Loucy (cell line): ENCODE data around the gene RASD1.

Experiments used
- H2AFZ ChIP-seq: fragments of 200-600 bp; sonication (generic); 2 replicates; pipeline ENCODE4 v1.6.0; 2016; ENCODE audit warnings: antibody characterized with exemption, mild to moderate bottlenecking, low read length, moderate library complexity
- H3F3A ChIP-seq: fragments of 200-600 bp; 2 replicates; pipeline ENCODE4 v1.6.0; 2016; ENCODE audit warnings: antibody characterized with exemption, low read depth, mild to moderate bottlenecking
- H3K27me3 ChIP-seq: fragments of 200-600 bp; sonication (generic); 2 replicates; pipeline ENCODE4 v1.6.1; 2014; ENCODE audit warnings: low read length, mild to moderate bottlenecking; ENCODE audit not compliant: insufficient read depth, poor library complexity, severe bottlenecking
- H3K36me3 ChIP-seq: fragments of 200-600 bp; sonication (generic); 2 replicates; pipeline ENCODE4 v1.6.1; 2016; ENCODE audit warnings: low read length; ENCODE audit not compliant: insufficient read depth
- H3K4me1 ChIP-seq: fragments of 200-600 bp; sonication (generic); 2 replicates; pipeline ENCODE4 v1.5.1; 2014; ENCODE audit warnings: low read length, mild to moderate bottlenecking; ENCODE audit not compliant: insufficient read depth, poor library complexity, severe bottlenecking
- H3K4me2 ChIP-seq: fragments of 200-600 bp; sonication (generic); 2 replicates; pipeline ENCODE4 v1.6.0; 2014; ENCODE audit warnings: antibody characterized with exemption, low read length, low read depth, mild to moderate bottlenecking; ENCODE audit not compliant: poor library complexity, severe bottlenecking
- H3K4me3 ChIP-seq: fragments of 200-600 bp; sonication (generic); 2 replicates; pipeline ENCODE4 v1.5.1; 2014; ENCODE audit warnings: low read length, mild to moderate bottlenecking, mixed read lengths; ENCODE audit not compliant: poor library complexity, severe bottlenecking
- H3K79me2 ChIP-seq: fragments of 200-600 bp; sonication (generic); 2 replicates; pipeline ENCODE4 v1.6.1; 2014; ENCODE audit warnings: low read length; ENCODE audit not compliant: insufficient read depth
- H3K9ac ChIP-seq: fragments of 200-600 bp; sonication (generic); 2 replicates; pipeline ENCODE4 v1.6.0; 2014; ENCODE audit warnings: mild to moderate bottlenecking, low read depth, low read length, moderate library complexity; ENCODE audit not compliant: poor library complexity, severe bottlenecking
- H3K9me2 ChIP-seq: fragments of 200-600 bp; sonication (generic); replicated peaks from 2 replicates; pipeline ENCODE4 v1.6.1; 2016; ENCODE audit warnings: low read depth, low read length, mixed read lengths
- H3K9me3 ChIP-seq: fragments of 200-600 bp; sonication (generic); 2 replicates; pipeline ENCODE4 v1.6.1; 2014; ENCODE audit warnings: mild to moderate bottlenecking, antibody characterized with exemption, low read length, low read depth; ENCODE audit not compliant: insufficient read depth
- H4K20me1 ChIP-seq: fragments of 200-600 bp; sonication (generic); 2 replicates; pipeline ENCODE4 v1.6.0; 2014; ENCODE audit warnings: antibody characterized with exemption, low read length, mild to moderate bottlenecking; ENCODE audit not compliant: insufficient read depth, poor library complexity, severe bottlenecking
- CTCF ChIP-seq: fragments of 200-600 bp; sonication (generic); conservative IDR thresholded peaks from 2 replicates; pipeline ENCODE4 v1.5.1; 2014; ENCODE audit warnings: mild to moderate bottlenecking, antibody characterized with exemption, low read length
- EZH2phosphoT487 ChIP-seq: fragments of 200-600 bp; IDR thresholded peaks from 2 replicates; pipeline ENCODE4 v1.6.1; 2018; ENCODE audit warnings: antibody characterized with exemption, mild to moderate bottlenecking, moderate library complexity, borderline replicate concordance

The RASD1 gene

DNA sequence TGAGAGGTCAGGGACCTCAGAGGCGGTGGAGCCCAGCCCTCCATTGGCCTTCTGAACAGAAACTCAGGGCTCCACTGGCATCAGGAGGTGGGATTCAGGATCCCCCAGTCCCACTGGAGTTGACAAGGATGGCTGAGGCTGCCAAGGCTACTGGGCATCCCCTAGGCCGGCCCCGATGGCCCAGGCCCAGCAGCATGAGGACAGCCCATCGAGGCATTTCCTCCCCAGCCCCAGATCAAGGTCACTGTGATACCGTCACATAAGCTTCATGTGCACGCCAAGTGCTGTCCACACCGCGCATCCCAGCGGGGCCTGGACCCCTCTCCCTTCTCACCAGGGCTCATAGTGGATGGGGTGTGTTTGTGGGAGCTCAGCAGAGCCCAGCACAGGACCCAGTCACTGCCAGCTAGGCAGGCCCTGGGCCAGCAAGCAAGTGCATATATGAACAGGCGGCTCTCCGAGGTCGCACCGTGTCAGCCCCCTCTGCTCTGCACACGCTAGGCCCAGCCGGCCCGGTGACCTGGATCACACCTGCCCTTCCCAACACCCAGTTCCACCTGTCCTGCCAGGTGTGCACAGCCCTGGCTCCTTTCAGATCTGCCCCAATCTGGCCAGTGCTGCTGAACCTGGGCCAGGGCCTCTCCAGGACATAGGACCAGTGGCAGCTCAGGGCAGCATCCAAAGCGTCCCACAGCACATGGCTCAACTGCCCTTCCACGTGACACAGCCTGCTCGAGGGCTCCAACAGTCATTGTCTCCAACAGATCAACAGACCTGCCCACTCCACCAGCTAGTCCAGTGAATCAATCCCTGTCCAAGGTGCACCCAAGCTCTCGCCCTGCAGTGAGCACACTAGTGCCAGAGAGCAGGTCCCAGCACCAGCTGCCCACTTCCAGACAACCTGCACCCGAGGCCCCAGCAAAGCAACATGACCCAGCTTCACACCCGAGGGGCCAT, 32.8 kb upstream of the RASD1 start:
- no peaks in the 10 kb centered on the region for H3K36me3 ChIP-seq
- no peaks in the 10 kb centered on the region for H3K4me1 ChIP-seq
- no peak overlapping the region for H3K4me3 ChIP-seq
- no peak overlapping the region for H3K4me2 ChIP-seq
- H3K9me3 ChIP-seq: no peaks in the 10 kb centered on the region
- no peaks in the 10 kb centered on the region for H3K9me2 ChIP-seq
- TF ChIP-seq CTCF (no peak), EZH2phosphoT487 (no peak)
- no peak overlapping the region for H2AFZ ChIP-seq
- H3K9ac ChIP-seq: no peak overlapping the region
- no peaks in the 10 kb centered on the region for H3F3A ChIP-seq
- no peaks in the 10 kb centered on the region for H3K79me2 ChIP-seq
- H3K27me3 ChIP-seq: no peaks in the 10 kb centered on the region
- no peaks in the 10 kb centered on the region for H4K20me1 ChIP-seq

DNA sequence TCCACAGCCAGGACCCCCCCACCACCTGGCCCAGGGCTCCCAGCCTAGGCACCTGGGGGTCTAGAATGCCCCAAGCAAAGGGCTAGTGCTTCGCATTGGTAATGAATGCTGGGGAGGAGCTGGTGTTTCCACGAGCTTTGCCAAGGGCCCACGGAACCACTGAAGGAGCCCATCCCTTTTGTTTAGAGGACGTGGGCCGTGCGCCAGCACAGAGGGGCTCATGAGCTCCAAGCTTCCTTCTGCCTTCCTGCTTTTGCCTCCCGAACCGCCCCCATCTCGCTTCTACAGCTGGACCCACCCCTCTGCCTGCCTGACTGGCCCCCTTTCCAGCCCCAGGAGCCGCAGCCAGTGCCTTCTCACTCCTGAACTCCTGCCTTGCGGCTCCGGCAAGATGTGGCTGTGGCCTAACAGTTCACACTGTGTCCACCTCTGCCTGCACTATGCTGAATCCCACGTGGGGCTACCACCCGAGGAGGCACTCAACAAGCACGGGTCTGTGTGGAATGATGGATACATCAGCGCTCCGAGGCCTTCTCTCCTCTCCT, 31.8 kb upstream of the RASD1 start:
- Histone ChIP-seq H3K36me3 (no peaks in the 10 kb centered on the region), H3K4me2 (no peak overlapping the region), H3K9me3 (no peaks in the 10 kb centered on the region), H3K27me3 (no peaks in the 10 kb centered on the region), H3K79me2 (no peaks in the 10 kb centered on the region), H3K4me1 (no peaks in the 10 kb centered on the region), H4K20me1 (no peaks in the 10 kb centered on the region), H3K4me3 (no peak overlapping the region), H3K9ac (no peak overlapping the region), H3F3A (no peaks in the 10 kb centered on the region), H3K9me2 (no peaks in the 10 kb centered on the region), H2AFZ (no peak overlapping the region)
- TF ChIP-seq CTCF: no peak
- no peak for TF ChIP-seq EZH2phosphoT487

GRCh38 chr17:17527534-17527933, 31.3 kb upstream of the RASD1 start:
- TF ChIP-seq CTCF (no peak), EZH2phosphoT487 (no peak)
- no peaks in the 10 kb centered on the region for H3F3A ChIP-seq
- H3K9ac ChIP-seq: no peak overlapping the region
- H3K4me1 ChIP-seq: no peaks in the 10 kb centered on the region
- H3K27me3 ChIP-seq: no peaks in the 10 kb centered on the region
- H2AFZ ChIP-seq: no peak overlapping the region
- no peaks in the 10 kb centered on the region for H3K36me3 ChIP-seq
- H3K9me3 ChIP-seq: no peaks in the 10 kb centered on the region
- H3K79me2 ChIP-seq: no peaks in the 10 kb centered on the region
- no peak overlapping the region for H3K4me2 ChIP-seq
- no peak overlapping the region for H3K4me3 ChIP-seq
- no peaks in the 10 kb centered on the region for H4K20me1 ChIP-seq
- no peaks in the 10 kb centered on the region for H3K9me2 ChIP-seq
